Astrocyte (in vitro differentiated cells and primary cell): ENCODE data around the gene SDR39U1. TPM values are rescaled to one million over a fixed set of nuclear protein-coding genes. Genes with fewer than 3 reads are reported as not detected.

Experiments used
- DNase-seq: peaks from one replicate; pipeline ENCODE4 v3.0.0-alpha.2; 2010; ENCODE audit warnings: low read depth
- FAIRE-seq: peaks from 2 replicates; lab custom pipeline; 2011; peaks lifted over from hg19 to GRCh38; lab: Jason Lieb, UNC
- H2AFZ ChIP-seq: 2 replicates; pipeline ENCODE4 v1.6.0; 2012; ENCODE audit warnings: low read depth, low read length, inconsistent platforms
- H3K27ac ChIP-seq: 2 replicates; pipeline ENCODE4 v1.5.1; 2011; ENCODE audit warnings: low read depth, low read length, inconsistent platforms
- H3K27me3 ChIP-seq: 2 replicates; pipeline ENCODE4 v1.6.0; 2011; ENCODE audit warnings: low read length, inconsistent platforms; ENCODE audit not compliant: insufficient read depth
- H3K36me3 ChIP-seq: 2 replicates; pipeline ENCODE4 v1.5.1; 2011; ENCODE audit warnings: low read length, inconsistent platforms; ENCODE audit not compliant: insufficient read depth
- H3K4me1 ChIP-seq: 2 replicates; pipeline ENCODE4 v1.5.1; 2011; ENCODE audit warnings: low read length, inconsistent platforms; ENCODE audit not compliant: insufficient read depth
- H3K4me2 ChIP-seq: 2 replicates; pipeline ENCODE4 v1.6.0; 2012; ENCODE audit warnings: low read length, inconsistent platforms
- H3K4me3 ChIP-seq: 2 replicates; pipeline ENCODE4 v1.5.1; 2011; ENCODE audit warnings: low read depth, mild to moderate bottlenecking, low read length, inconsistent platforms; ENCODE audit not compliant: insufficient read depth
- H3K79me2 ChIP-seq: 2 replicates; pipeline ENCODE4 v1.6.0; 2012; ENCODE audit warnings: mild to moderate bottlenecking, low read length, inconsistent platforms; ENCODE audit not compliant: insufficient read depth
- H3K9ac ChIP-seq: 2 replicates; pipeline ENCODE4 v1.6.0; 2012; ENCODE audit warnings: mild to moderate bottlenecking, low read length, inconsistent platforms
- H3K9me3 ChIP-seq: 2 replicates; pipeline ENCODE4 v1.5.1; 2012; ENCODE audit warnings: low read depth, mild to moderate bottlenecking, low read length, inconsistent platforms; ENCODE audit not compliant: insufficient read depth
- H4K20me1 ChIP-seq: 2 replicates; pipeline ENCODE4 v1.6.0; 2012; ENCODE audit warnings: low read length, inconsistent platforms; ENCODE audit not compliant: insufficient read depth
- H3K27ac Mint-ChIP-seq: one replicate; pipeline ENCODE4 v1.8.0; 2021; ENCODE audit warnings: mild to moderate bottlenecking, mixed read lengths; ENCODE audit not compliant: unreplicated experiment
- H3K27me3 Mint-ChIP-seq: one replicate; pipeline ENCODE4 v1.8.0; 2021; ENCODE audit warnings: low read depth, mixed read lengths; ENCODE audit not compliant: unreplicated experiment
- H3K36me3 Mint-ChIP-seq: one replicate; pipeline ENCODE4 v1.8.0; 2021; ENCODE audit warnings: low read depth, mixed read lengths; ENCODE audit not compliant: unreplicated experiment
- H3K4me1 Mint-ChIP-seq: one replicate; pipeline ENCODE4 v1.8.0; 2021; ENCODE audit warnings: low read depth, mixed read lengths; ENCODE audit not compliant: unreplicated experiment
- H3K4me3 Mint-ChIP-seq: one replicate; pipeline ENCODE4 v1.8.0; 2021; ENCODE audit warnings: mild to moderate bottlenecking, moderate library complexity, mixed read lengths; ENCODE audit not compliant: unreplicated experiment
- H3K9me3 Mint-ChIP-seq: one replicate; pipeline ENCODE4 v1.8.0; 2021; ENCODE audit warnings: mild to moderate bottlenecking, mixed read lengths; ENCODE audit not compliant: unreplicated experiment
- CTCF ChIP-seq: IDR thresholded peaks from 2 replicates; pipeline ENCODE4 v1.5.1; 2011; ENCODE audit warnings: low read depth, mild to moderate bottlenecking, inconsistent platforms, low read length, moderate library complexity; ENCODE audit not compliant: insufficient read depth
- EZH2 ChIP-seq: IDR thresholded peaks from 2 replicates; pipeline ENCODE4 v1.6.1; 2012; ENCODE audit warnings: mild to moderate bottlenecking, low read length, inconsistent platforms; ENCODE audit not compliant: insufficient read depth
- total RNA-seq: library from RNA; stranded (reverse); gene quantifications from 2 replicates; pipeline ENCODE4 v1.2.1, GENCODE V29; 2021

The SDR39U1 gene
- total RNA-seq, 1 donor from 2014 or later = 28.1 TPM

GRCh38 chr14:24426150-24426911 is 16.2 kb downstream of the SDR39U1 start:
- peak overlapping the region; percentile 15 for H3K4me2 ChIP-seq
- no peak overlapping the region for H3K27ac ChIP-seq
- peaks cover 13% of the 10 kb centered on the region for H3K27me3 ChIP-seq
- H2AFZ ChIP-seq = no peak overlapping the region
- DNase-seq (no peak), FAIRE-seq (no peak)
- peaks cover 7% of the 10 kb centered on the region for H4K20me1 ChIP-seq
- H3K9me3 Mint-ChIP-seq = no peaks in the 10 kb centered on the region
- no peak overlapping the region for H3K9ac ChIP-seq
- no peaks in the 10 kb centered on the region for H3K36me3 ChIP-seq
- no peak overlapping the region for H3K4me3 ChIP-seq
- H3K4me3 Mint-ChIP-seq = peak overlapping the region; percentile 66
- H3K9me3 ChIP-seq = no peaks in the 10 kb centered on the region
- peaks cover 2% of the 10 kb centered on the region for H3K27me3 Mint-ChIP-seq
- H3K4me1 Mint-ChIP-seq = peaks cover 18% of the 10 kb centered on the region
- H3K36me3 Mint-ChIP-seq = no peaks in the 10 kb centered on the region
- peaks cover 13% of the 10 kb centered on the region for H3K79me2 ChIP-seq
- TF ChIP-seq EZH2 (no peak), CTCF (no peak)
- H3K4me1 ChIP-seq = peaks cover 18% of the 10 kb centered on the region
- peak overlapping the region; percentile 5 for H3K27ac Mint-ChIP-seq

GRCh38 chr14:24425704-24426103 is 16.9 kb downstream of the SDR39U1 start:
- DNase-seq (peak; percentile 66), FAIRE-seq (peak; percentile 43)
- Mint-ChIP-seq H3K9me3 (no peaks in the 10 kb centered on the region), H3K36me3 (no peaks in the 10 kb centered on the region), H3K4me1 (peaks cover 15% of the 10 kb centered on the region), H3K4me3 (peak overlapping the region; percentile 6), H3K27ac (peak overlapping the region; percentile 98), H3K27me3 (peaks cover 2% of the 10 kb centered on the region)
- Histone ChIP-seq H3K4me1 (peaks cover 12% of the 10 kb centered on the region), H4K20me1 (peaks cover 1% of the 10 kb centered on the region), H3K4me2 (peak overlapping the region; percentile 15), H3K9ac (no peak overlapping the region), H3K79me2 (peaks cover 6% of the 10 kb centered on the region), H3K36me3 (no peaks in the 10 kb centered on the region), H3K27me3 (peaks cover 18% of the 10 kb centered on the region), H3K4me3 (no peak overlapping the region), H3K27ac (peak overlapping the region; percentile 2), H2AFZ (no peak overlapping the region), H3K9me3 (no peaks in the 10 kb centered on the region)
- TF ChIP-seq EZH2 = no peak
- TF ChIP-seq CTCF = no peak
